K562 (cell line): ENCODE measurements around the gene SCGB1A1. TPM values are rescaled to one million over a fixed set of nuclear protein-coding genes. Genes with fewer than 3 reads are reported as not detected.

Experiments used
- ATAC-seq: fragments of 200-7000 bp; cut with Tn5 transposase; 3 replicates; pipeline ENCODE4 v1.9.1; 2020; ENCODE audit warnings: moderate library complexity
- Bru-seq: library from RNA; stranded (reverse); fragments of 400-500 nt; gene quantifications from one replicate; lab custom pipeline; 2021; lab: Mats Ljungman, UMichigan
- BruChase-seq, 2 experiments: library from RNA; stranded (reverse); fragments of 400-500 nt; gene quantifications; one replicate each; lab custom pipeline; 2021; lab: Mats Ljungman, UMichigan
- BruUV-seq: library from RNA; stranded (reverse); fragments of 400-500 nt; replicated peaks from 2 replicates; lab custom pipeline; 2021; lab: Mats Ljungman, UMichigan
- CTCF ChIA-PET: fragments of 300-600 bp; formaldehyde crosslinking; extraction: SDS; loops from one replicate; lab custom pipeline; 2021; ENCODE audit warnings: low intra/inter-chr PET ratio; lab: Yijun Ruan, JAX
- POLR2A ChIA-PET: fragments of 300-600, 350-650 bp; sonication (Branson Sonifier 250); formaldehyde crosslinking; extraction: SDS; loops from one replicate; lab custom pipeline; 2021; ENCODE audit warnings: antibody characterized with exemption, inconsistent platforms; lab: Yijun Ruan, JAX
- DNase-seq, 4 experiments: peaks; one replicate each; pipeline versions ENCODE4 v3.0.0 to v3.0.0-alpha.2; 2011 to 2018; ENCODE audit warnings: low spot score in 3 of 4, mixed read lengths in 3 of 4; ENCODE audit errors: extremely low read depth in 1 of 4
- FAIRE-seq: peaks from 2 replicates; lab custom pipeline; 2011; peaks lifted over from hg19 to GRCh38; lab: Jason Lieb, UNC
- H2AFZ ChIP-seq: 2 replicates; pipeline ENCODE4 v1.6.0; 2011; ENCODE audit warnings: low read depth, low read length, control low read depth, inconsistent platforms
- H3K27ac ChIP-seq: fragments of 200-600 bp; 3 replicates; pipeline ENCODE4 v1.8.0; 2011; ENCODE audit warnings: low read depth, mild to moderate bottlenecking, control low read depth, inconsistent platforms, low read length, moderate library complexity, mixed read lengths; ENCODE audit errors: extremely low read depth
- H3K27me3 ChIP-seq, 2 experiments: fragments of 300-600 bp in 1 of 2; 2 replicates in 1 of 2; 3 replicates in 1 of 2; pipeline versions ENCODE4 v1.6.0 to v1.8.0; 2011; ENCODE audit warnings: inconsistent platforms in 2 of 2, low read length in 2 of 2, mild to moderate bottlenecking in 1 of 2, mixed read lengths in 1 of 2, moderate library complexity in 1 of 2; ENCODE audit not compliant: control insufficient read depth in 2 of 2, insufficient read depth in 2 of 2
- H3K36me3 ChIP-seq: fragments of 300-600 bp; 3 replicates; pipeline ENCODE4 v1.8.0; 2011; ENCODE audit warnings: mild to moderate bottlenecking, low read length, inconsistent platforms; ENCODE audit not compliant: control insufficient read depth, insufficient read depth
- H3K4me1 ChIP-seq, 2 experiments: fragments of 200-600 bp in 1 of 2; replicated peaks in 1 of 2; 2 replicates in 1 of 2; 3 replicates in 1 of 2; pipeline versions ENCODE4 v1.5.1 to v1.8.0; 2011; ENCODE audit warnings: inconsistent platforms in 2 of 2, low read length in 2 of 2, mild to moderate bottlenecking in 1 of 2, mixed read lengths in 1 of 2, moderate library complexity in 1 of 2; ENCODE audit not compliant: control insufficient read depth in 2 of 2, insufficient read depth in 2 of 2
- H3K4me2 ChIP-seq: 2 replicates; pipeline ENCODE4 v1.6.1; 2011; ENCODE audit warnings: low read length, control low read depth, inconsistent platforms, mixed read lengths; ENCODE audit not compliant: insufficient read depth
- H3K4me3 ChIP-seq: fragments of 200-600 bp; sonication (generic), shearing (Covaris generic); 2 replicates; pipeline ENCODE4 v1.5.1; 2016; ENCODE audit warnings: control low read depth, inconsistent platforms
- H3K79me2 ChIP-seq: fragments of 200-600 bp; 3 replicates; pipeline ENCODE4 v1.8.0; 2011; ENCODE audit warnings: low read length, inconsistent platforms; ENCODE audit not compliant: control insufficient read depth, insufficient read depth
- H3K9ac ChIP-seq, 2 experiments: 2 replicates each; pipeline versions ENCODE4 v1.6.0 to v1.6.1; 2011; ENCODE audit warnings: low read depth in 2 of 2, low read length in 2 of 2, control low read depth in 1 of 2, inconsistent platforms in 1 of 2, mild to moderate bottlenecking in 1 of 2, mixed read lengths in 1 of 2; ENCODE audit not compliant: insufficient read depth in 1 of 2
- H3K9me1 ChIP-seq: one replicate; pipeline ENCODE4 v1.6.0; 2011; ENCODE audit warnings: inconsistent platforms, mild to moderate bottlenecking, low read length, moderate library complexity; ENCODE audit not compliant: control insufficient read depth, insufficient read depth
- H3K9me3 ChIP-seq: replicated peaks from 2 replicates; pipeline ENCODE4 v1.5.1; 2011; ENCODE audit warnings: low read depth, low read length, inconsistent platforms; ENCODE audit not compliant: control insufficient read depth, insufficient read depth
- H4K20me1 ChIP-seq: replicated peaks from 2 replicates; pipeline ENCODE4 v1.6.1; 2011; ENCODE audit warnings: low read length, inconsistent platforms, mixed read lengths; ENCODE audit not compliant: control insufficient read depth, insufficient read depth
- CBX8 ChIP-seq: fragments of 200-600 bp; sonication (generic); IDR thresholded peaks from 2 replicates; pipeline ENCODE4 v1.6.1; 2012; ENCODE audit warnings: borderline replicate concordance, mixed run types, low read depth, mild to moderate bottlenecking, moderate library complexity, mixed read lengths, low read length, control low read depth, inconsistent platforms; ENCODE audit not compliant: poor library complexity, severe bottlenecking; ENCODE audit errors: extremely low read depth
- E2F3 ChIP-seq: fragments of 250-450 bp; sonication (Bioruptor Pico); IDR thresholded peaks from 2 replicates; pipeline ENCODE4 v1.4.0; 2020; ENCODE audit warnings: mild to moderate bottlenecking
- MYC ChIP-seq, 2 experiments: fragments of 250-450 bp in 1 of 2; sonication (Bioruptor Pico) in 1 of 2; IDR thresholded peaks; 2 replicates each; pipeline versions ENCODE4 v1.5.1 to v1.6.1; 2012 to 2021; ENCODE audit warnings: low read depth in 2 of 2, borderline replicate concordance in 1 of 2, improper control_type of control experiment in 1 of 2, low read length in 1 of 2, mild to moderate bottlenecking in 1 of 2, moderate library complexity in 1 of 2
- POLR2AphosphoS5 ChIP-seq: IDR thresholded peaks from 2 replicates; pipeline ENCODE4 v1.6.1; 2011; ENCODE audit warnings: mild to moderate bottlenecking, low read depth, low read length, moderate library complexity; ENCODE audit not compliant: control insufficient read depth, insufficient read depth
- ZNF140 ChIP-seq: fragments of 250-450 bp; sonication (Bioruptor Pico); IDR thresholded peaks from 2 replicates; pipeline ENCODE4 v1.8.0; 2021; ENCODE audit warnings: moderate library complexity, mild to moderate bottlenecking, inconsistent platforms
- ZNF316 ChIP-seq: fragments of 450-650 bp; IDR thresholded peaks from 2 replicates; pipeline ENCODE4 v1.6.1; 2016
- ZNF324 ChIP-seq: fragments of 250-450 bp; sonication (Bioruptor Pico); IDR thresholded peaks from 2 replicates; pipeline ENCODE4 v1.4.0; 2020; ENCODE audit warnings: mild to moderate bottlenecking
- ZNF408 ChIP-seq: fragments of 250-450 bp; sonication (Bioruptor Pico); IDR thresholded peaks from 2 replicates; pipeline ENCODE4 v1.4.0; 2020; ENCODE audit warnings: low read depth, mild to moderate bottlenecking, moderate library complexity
- ZNF696 ChIP-seq: fragments of 250-450 bp; sonication (Bioruptor Pico); conservative IDR thresholded peaks from 2 replicates; pipeline ENCODE4 v1.4.0; 2020; ENCODE audit warnings: mild to moderate bottlenecking, moderate library complexity
- WGBS: fragments of 100-300 bp; shearing (Covaris generic); methylation state at CpG from one replicate; pipeline ENCODE4 v1.1.6; 2016; ENCODE audit warnings: low coverage, mixed read lengths; ENCODE audit not compliant: insufficient coverage; ENCODE audit errors: missing lambda C conversion rate; 5-methylcytosine and 5-hydroxymethylcytosine counted together
- in situ Hi-C: fragments of 300-500 bp; cut with MboI; formaldehyde crosslinking; loops from 4 replicates; pipeline ENCODE4 v1.15.0; 2018; ENCODE audit warnings: inconsistent platforms, mixed read lengths
- intact Hi-C: fragments of 100-400 bp; cut with micrococcal nuclease; formaldehyde crosslinking; loops from 2 replicates; pipeline ENCODE4 v1.14.2; 2022
- long read RNA-seq, 3 experiments: library from polyadenylated mRNA in 2 of 3; library from RNA in 1 of 3; unstranded in 2 of 3; stranded (forward) in 1 of 3; transcript quantifications; one replicate each; pipeline ENCODE4 v2.0.0, GENCODE V29; 2019 to 2022
- polyA minus RNA-seq, 3 experiments: library from RNA; depleted of rRNA, polyadenylated mRNA; stranded (reverse); fragments of >200 nt; gene quantifications; 2 replicates each; pipeline ENCODE4 v1.2.3, GENCODE V29; 2011
- polyA plus RNA-seq, 8 experiments: library from polyadenylated mRNA; depleted of rRNA in 4 of 8; stranded (reverse) in 5 of 8; unstranded in 3 of 8; fragments of >200 nt; fragmentation: Nextera tagmentation in 2 of 8; fragmentation: Illumina TruSeq in 1 of 8; extraction: Ambion mirVana in 2 of 8; extraction: Trizol in 1 of 8; gene quantifications; 2 replicates each; pipeline versions ENCODE4 v1.2.1 to v1.2.3, GENCODE V29; 2011 to 2014; ENCODE audit warnings: inconsistent platforms in 1 of 8, missing spikeins in 1 of 8
- total RNA-seq, 7 experiments: library from RNA; depleted of rRNA in 6 of 7; stranded (reverse); fragments of >200 nt in 6 of 7; fragmentation: Illumina TruSeq in 2 of 7; extraction: Trizol in 2 of 7; gene quantifications; 2 replicates each; pipeline versions ENCODE4 v1.2.1 to v1.2.3, GENCODE V29; 2011 to 2021; ENCODE audit warnings: low replicate concordance in 1 of 7
- TF ChIP-seq, protein P1 (sequence below): fragments of 250-450 bp; sonication (Bioruptor Pico); IDR thresholded peaks from 2 replicates; pipeline ENCODE4 v1.4.0; 2020; ENCODE audit warnings: mild to moderate bottlenecking
- TF ChIP-seq, protein P2 (sequence below): fragments of 250-450 bp; sonication (Bioruptor Pico); IDR thresholded peaks from 2 replicates; pipeline ENCODE4 v1.9.0; 2021; ENCODE audit warnings: mild to moderate bottlenecking

Gene SCGB1A1, protein sequence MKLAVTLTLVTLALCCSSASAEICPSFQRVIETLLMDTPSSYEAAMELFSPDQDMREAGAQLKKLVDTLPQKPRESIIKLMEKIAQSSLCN
- total RNA-seq (2011; cell fraction: chromatin; rRNA removed; ENCODE audit: low replicate concordance): not detected in 2 replicates
- not detected in 2 replicates for total RNA-seq (2011; cell fraction: nucleolus; rRNA removed)
- total RNA-seq (2011; cell fraction: nucleoplasm; rRNA removed): not detected in 2 replicates
- total RNA-seq (2014; rRNA removed): not detected in 2 replicates
- total RNA-seq (2014; rRNA removed; fragmentation: Illumina TruSeq; extraction: Trizol): not detected in 2 replicates
- total RNA-seq (2015; rRNA removed; fragmentation: Illumina TruSeq; extraction: Trizol): not detected in 2 replicates
- total RNA-seq (2021): 0.55 and 1.1 TPM in 2 replicates
- not detected in 2 replicates for polyA plus RNA-seq (2011; rRNA removed)
- polyA plus RNA-seq (2011; cell fraction: cytosol; rRNA removed): not detected in 2 replicates
- not detected in 2 replicates for polyA plus RNA-seq (2011; cell fraction: nucleus; rRNA removed)
- not detected in 2 replicates for polyA plus RNA-seq (2012)
- not detected in 2 replicates for polyA plus RNA-seq (2014; fragmentation: Illumina TruSeq; extraction: Trizol)
- not detected for polyA plus RNA-seq (2014; fragmentation: Nextera tagmentation; extraction: Ambion mirVana)
- polyA plus RNA-seq (2014; rRNA removed): not detected in 2 replicates
- not detected in 2 replicates for polyA minus RNA-seq (2011; rRNA and poly(A)+ RNA removed)
- polyA minus RNA-seq (2011; cell fraction: cytosol; rRNA and poly(A)+ RNA removed): not detected in 2 replicates
- not detected in 2 replicates for polyA minus RNA-seq (2011; cell fraction: nucleus; rRNA and poly(A)+ RNA removed)
- percentile 9 among the genes with signal in this experiment for Bru-seq, nascent RNA
- percentile 14 among the genes with signal in this experiment for BruChase-seq, experiment 1, labeled RNA remaining after a 2-hour chase
- BruChase-seq, experiment 2, labeled RNA remaining after a 6-hour chase: percentile 16 among the genes with signal in this experiment
- long read RNA-seq, experiment 1: 0 reads
- long read RNA-seq, experiment 2: 0 reads
- long read RNA-seq, experiment 3: 0 reads

DNA sequence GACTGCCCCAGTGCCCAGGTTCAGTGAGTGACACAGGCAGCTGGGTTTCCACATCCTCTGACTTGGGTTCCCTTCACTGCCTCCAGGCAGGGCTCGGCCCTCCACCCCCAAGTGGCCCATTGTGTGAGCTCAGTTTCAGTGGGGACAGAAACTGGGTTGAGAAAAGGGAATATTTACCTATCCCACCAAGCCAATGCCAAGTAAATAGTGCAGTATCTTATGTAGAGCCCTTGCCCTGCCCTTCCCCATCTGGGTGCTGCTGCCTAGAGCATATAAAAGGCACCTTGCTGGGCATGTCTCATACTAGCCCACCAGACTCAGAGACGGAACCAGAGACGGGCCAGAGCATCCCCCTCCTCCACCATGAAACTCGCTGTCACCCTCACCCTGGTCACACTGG lies at the start of gene SCGB1A1:
SCGB1A1 (plus strand) TSS at position 301 of the 400 bp plus-strand sequence; CDS start at position 364, 63 bp downstream.
- H3K9me1 ChIP-seq: no peaks in the 10 kb centered on the region
- peak within 1 kb of the TSS; percentile 28 for H3K4me2 ChIP-seq
- in situ Hi-C loops: no loop called here
- no peaks in the 10 kb centered on the region for H4K20me1 ChIP-seq
- H2AFZ ChIP-seq: peak within 1 kb of the TSS; percentile 82
- no peak for FAIRE-seq
- peak within 1 kb of the TSS; percentile 12; the same call in 1 of the 3 replicates for H3K27ac ChIP-seq
- H3K9me3 ChIP-seq: no peaks in the 10 kb centered on the region
- no peak for DNase-seq
- no peaks in the 10 kb centered on the region for H3K27me3 ChIP-seq
- intact Hi-C loops: no loop called here
- H3K4me3 ChIP-seq: no peak within 1 kb of the TSS
- BruUV-seq: no TSS peak
- no peaks in the 10 kb centered on the region for H3K36me3 ChIP-seq
- ChIA-PET POLR2A (interaction anchor here (0.6 to 0.8 kb wide), 4 partner anchors 9 to 143 kb away, joined by 3 to 4 read pairs (median 3); no protein-coding TSS in a partner anchor), CTCF (no interaction called here)
- ATAC-seq: no peak; the same call in 1 of the 3 replicates
- 70% methylated on average over 4 of the region's 4 CpGs for WGBS
- H3K9ac ChIP-seq: peak within 1 kb of the TSS; percentile 17 to 18; a peak in 3 of 4 replicates
- H3K79me2 ChIP-seq: no peaks in the 10 kb centered on the region
- peaks cover 25 to 30% of the 10 kb centered on the region in 2 experiments for H3K4me1 ChIP-seq
- TF ChIP-seq E2F3 (CRISPR knock-in tag) (no peak), CBX8 (no peak), POLR2AphosphoS5 (no peak), ZNF140 (CRISPR knock-in tag) (no peak), ZNF316 (no peak), MYC (IDR thresholded peaks at IDR 0.05; ENCODE audit: low read depth, low read length) (no peak), MYC (CRISPR knock-in tag; IDR thresholded peaks at IDR 0.05; ENCODE audit: borderline replicate concordance, low read depth) (no peak), ZNF324 (CRISPR knock-in tag) (no peak), ZNF408 (CRISPR knock-in tag) (no peak), ZNF696 (CRISPR knock-in tag) (no peak)
- TF ChIP-seq, protein P1, sequence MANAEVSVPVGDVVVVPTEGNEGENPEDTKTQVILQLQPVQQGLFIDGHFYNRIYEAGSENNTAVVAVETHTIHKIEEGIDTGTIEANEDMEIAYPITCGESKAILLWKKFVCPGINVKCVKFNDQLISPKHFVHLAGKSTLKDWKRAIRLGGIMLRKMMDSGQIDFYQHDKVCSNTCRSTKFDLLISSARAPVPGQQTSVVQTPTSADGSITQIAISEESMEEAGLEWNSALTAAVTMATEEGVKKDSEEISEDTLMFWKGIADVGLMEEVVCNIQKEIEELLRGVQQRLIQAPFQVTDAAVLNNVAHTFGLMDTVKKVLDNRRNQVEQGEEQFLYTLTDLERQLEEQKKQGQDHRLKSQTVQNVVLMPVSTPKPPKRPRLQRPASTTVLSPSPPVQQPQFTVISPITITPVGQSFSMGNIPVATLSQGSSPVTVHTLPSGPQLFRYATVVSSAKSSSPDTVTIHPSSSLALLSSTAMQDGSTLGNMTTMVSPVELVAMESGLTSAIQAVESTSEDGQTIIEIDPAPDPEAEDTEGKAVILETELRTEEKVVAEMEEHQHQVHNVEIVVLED (CRISPR knock-in tag): no peak
- TF ChIP-seq, protein P2, sequence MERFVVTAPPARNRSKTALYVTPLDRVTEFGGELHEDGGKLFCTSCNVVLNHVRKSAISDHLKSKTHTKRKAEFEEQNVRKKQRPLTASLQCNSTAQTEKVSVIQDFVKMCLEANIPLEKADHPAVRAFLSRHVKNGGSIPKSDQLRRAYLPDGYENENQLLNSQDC (CRISPR knock-in tag): no peak
